Measurements from ENCODE around the gene SLC25A12. TPM values are rescaled to one million over a fixed set of nuclear protein-coding genes. Genes with fewer than 3 reads are reported as not detected.
"Not testable (repeated sequence)": the region's sequence is repeated elsewhere in the genome, so short reads cannot be mapped to it uniquely, and the experiment has no call there.

SLC25A12 gene
- total RNA-seq, 1 donor, result 14.8 TPM

DNA sequence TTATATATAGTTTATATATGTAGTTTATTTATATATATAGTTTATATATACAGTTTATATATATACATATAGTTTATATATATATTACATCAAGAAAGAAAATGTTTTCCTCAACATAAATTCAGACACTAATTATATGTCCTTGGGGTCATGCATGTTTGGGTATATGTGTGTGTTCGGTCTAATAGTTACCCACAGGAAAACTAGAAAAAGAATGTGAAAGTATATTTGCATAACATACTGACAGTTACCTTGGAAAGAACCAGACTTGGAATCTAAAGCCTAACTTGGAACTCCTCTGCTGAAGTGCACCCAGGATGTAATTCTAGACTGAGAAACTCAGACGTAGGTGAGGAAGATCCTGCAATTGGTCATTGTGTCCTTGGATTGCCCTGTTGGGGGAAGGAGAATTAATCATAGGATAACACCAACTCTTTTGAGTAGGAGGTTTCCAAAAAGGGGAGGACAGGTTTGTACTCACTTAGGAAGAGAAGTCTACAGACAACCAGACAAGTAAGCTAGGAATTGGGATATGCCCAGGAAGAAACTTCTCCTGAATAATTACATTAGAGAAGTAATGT lies 8.9 kb upstream of the SLC25A12 start:
- Histone ChIP-seq H3K4me1 (ENCODE audit: insufficient read depth, low read length) (no peaks in the 10 kb centered on the region), H3K4me3 (ENCODE audit: low read length) (no peak overlapping the region), H3K9me3 (ENCODE audit: low read depth, low read length) (no peaks in the 10 kb centered on the region), H3K27me3 (ENCODE audit: insufficient read depth, low read length) (no peaks in the 10 kb centered on the region)

DNA sequence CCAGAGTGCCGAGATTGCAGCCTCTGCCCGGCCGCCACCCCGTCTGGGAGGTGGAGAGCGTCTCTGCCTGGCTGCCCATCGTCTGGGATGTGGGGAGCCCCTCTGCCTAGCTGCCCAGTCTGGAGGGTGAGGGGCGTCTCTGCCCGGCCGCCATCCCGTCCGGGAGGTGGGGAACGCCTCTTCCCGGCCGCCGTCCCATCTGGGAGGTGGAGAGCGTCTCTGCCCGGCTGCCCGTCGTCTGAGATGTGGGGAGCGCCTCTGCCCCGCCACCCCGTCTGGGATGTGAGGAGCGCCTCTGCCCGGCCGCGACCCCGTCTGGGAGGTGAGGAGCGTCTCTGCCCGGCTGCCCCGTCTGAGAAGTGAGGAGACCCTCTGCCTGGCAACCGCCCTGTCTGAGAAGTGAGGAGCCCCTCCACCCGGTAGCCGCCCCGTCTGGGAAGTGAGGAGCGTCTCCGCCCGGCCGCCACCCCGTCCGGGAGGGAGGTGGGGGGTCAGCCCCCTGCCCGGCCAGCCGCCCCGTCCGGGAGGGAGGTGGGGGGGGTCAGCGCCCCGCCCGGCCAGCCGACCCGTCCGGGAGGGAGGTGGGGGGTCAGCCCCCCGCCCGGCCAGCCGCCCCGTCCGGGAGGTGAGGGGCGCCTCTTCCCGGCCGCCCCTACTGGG lies 5.7 kb upstream of the SLC25A12 start:
- not testable (repeated sequence) for H3K4me3 ChIP-seq (ENCODE audit: low read length); H3K9me3 ChIP-seq (ENCODE audit: low read depth, low read length); H3K27me3 ChIP-seq (ENCODE audit: insufficient read depth, low read length); H3K4me1 ChIP-seq (ENCODE audit: insufficient read depth, low read length)

DNA sequence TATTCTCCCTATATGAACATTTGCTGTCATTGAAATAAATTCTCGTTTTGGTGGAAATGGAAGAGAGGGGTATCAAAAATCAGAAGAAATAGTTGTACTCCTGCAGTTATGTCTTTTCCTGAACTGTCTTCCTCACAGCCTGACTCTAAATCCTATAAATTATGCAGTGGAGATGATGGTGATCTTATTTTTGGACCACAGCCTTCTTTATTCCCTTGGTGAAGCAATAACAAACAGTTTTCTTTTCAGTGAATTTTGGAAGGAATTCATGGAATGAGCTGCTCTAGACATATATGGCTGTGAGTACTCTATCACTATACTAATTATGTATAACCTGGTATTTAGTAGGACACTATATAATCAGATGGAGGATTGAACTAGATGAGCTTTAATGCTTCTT lies 1.7 kb upstream of the SLC25A12 start:
- Histone ChIP-seq H3K4me3 (ENCODE audit: low read length) (no peak overlapping the region), H3K27me3 (ENCODE audit: insufficient read depth, low read length) (no peaks in the 10 kb centered on the region), H3K9me3 (ENCODE audit: low read depth, low read length) (no peaks in the 10 kb centered on the region), H3K4me1 (ENCODE audit: insufficient read depth, low read length) (peaks cover 15% of the 10 kb centered on the region)

DNA sequence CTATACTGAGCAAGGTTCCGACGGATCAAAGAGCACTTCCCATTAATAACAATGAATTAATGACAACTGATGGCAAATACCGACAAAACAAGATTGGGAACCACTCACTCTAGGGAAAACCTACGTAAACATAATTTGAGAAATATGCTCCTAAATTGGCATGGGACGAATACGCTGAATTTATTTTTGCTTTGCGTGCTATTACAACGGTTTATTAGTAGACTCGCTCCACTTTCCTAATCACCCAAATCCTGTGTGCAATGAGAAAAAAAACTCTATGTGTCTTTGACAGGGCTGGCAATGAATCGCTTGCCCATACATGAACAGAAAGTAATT lies 536 bp upstream of the SLC25A12 start:
- Histone ChIP-seq H3K9me3 (ENCODE audit: low read depth, low read length) (no peaks in the 10 kb centered on the region), H3K4me1 (ENCODE audit: insufficient read depth, low read length) (peaks cover 15% of the 10 kb centered on the region), H3K27me3 (ENCODE audit: insufficient read depth, low read length) (no peaks in the 10 kb centered on the region), H3K4me3 (ENCODE audit: low read length) (peak overlapping the region; percentile 93)

DNA sequence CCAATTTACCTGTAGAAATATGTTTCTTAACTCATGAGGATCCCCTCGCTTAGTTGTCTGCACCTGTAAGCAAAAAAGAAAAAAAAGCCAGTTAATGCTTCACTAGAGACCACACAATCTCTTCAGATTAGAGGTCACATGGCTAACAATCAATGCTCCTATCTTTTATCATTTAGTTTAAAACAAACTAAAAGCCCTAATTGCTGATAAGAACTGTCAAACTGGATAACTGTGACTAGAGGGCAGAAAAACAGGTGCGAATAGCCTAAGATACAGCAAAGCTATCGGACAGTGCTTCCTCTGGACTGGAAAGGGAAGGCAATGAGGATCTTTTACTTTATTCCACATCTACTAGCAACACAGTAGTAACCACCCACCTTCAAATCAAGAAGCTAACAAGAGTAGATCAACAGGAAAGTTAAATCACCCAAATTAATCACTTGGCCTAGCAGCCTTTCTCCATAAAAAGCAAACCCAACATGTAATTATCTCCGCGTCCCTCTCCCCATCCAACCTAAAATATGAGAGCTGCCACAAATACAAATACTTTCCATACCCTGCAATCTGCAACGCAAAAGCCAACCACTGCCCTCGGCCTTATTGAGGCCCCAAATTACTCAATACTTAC lies 734 bp downstream of the SLC25A12 start:
- Histone ChIP-seq H3K9me3 (ENCODE audit: low read depth, low read length) (no peaks in the 10 kb centered on the region), H3K4me3 (ENCODE audit: low read length) (peak overlapping the region; percentile 93), H3K4me1 (ENCODE audit: insufficient read depth, low read length) (peaks cover 15% of the 10 kb centered on the region), H3K27me3 (ENCODE audit: insufficient read depth, low read length) (no peaks in the 10 kb centered on the region)

DNA sequence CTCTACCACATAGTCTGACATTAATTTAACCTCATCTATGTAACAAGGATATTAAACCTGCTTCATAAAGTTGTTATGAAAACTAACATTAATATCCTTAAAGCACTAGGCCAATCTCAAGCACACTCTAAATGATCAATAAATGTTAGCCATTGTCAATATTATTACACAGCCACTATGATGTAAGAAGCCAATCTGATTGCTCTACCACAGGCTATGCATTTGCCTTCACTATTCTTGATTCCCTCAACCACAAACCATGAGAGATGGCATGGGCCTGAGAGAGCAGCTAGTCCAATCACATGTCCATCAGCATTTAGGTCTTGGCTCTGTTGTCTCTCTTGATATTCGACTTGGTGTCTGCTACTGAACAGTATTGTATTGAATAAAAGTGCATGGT lies 4.2 kb downstream of the SLC25A12 start:
- Histone ChIP-seq H3K9me3 (ENCODE audit: low read depth, low read length) (no peaks in the 10 kb centered on the region), H3K4me3 (ENCODE audit: low read length) (no peak overlapping the region), H3K4me1 (ENCODE audit: insufficient read depth, low read length) (peaks cover 14% of the 10 kb centered on the region), H3K27me3 (ENCODE audit: insufficient read depth, low read length) (no peaks in the 10 kb centered on the region)

DNA sequence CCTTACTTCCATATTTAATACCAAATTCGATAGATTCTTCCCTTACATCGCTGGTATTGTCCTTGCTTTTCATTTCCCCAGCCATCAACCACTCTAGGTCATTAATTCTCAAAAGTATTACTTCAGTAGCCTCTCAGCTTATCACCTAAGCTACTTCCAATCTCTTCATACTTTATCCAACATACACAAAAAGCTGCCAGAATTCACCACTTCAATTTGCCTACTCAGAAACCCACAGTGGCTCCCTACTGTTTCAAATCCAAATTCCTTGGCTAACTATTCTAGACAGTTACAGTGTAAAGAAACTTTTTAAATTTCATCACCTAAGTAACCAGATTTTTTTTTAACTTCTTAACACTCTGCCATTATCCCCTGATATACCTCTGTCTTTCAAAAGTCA lies 4.7 kb downstream of the SLC25A12 start:
- peaks cover 10% of the 10 kb centered on the region for H3K4me1 ChIP-seq (ENCODE audit: insufficient read depth, low read length)
- no peaks in the 10 kb centered on the region for H3K27me3 ChIP-seq (ENCODE audit: insufficient read depth, low read length)
- H3K9me3 ChIP-seq (ENCODE audit: low read depth, low read length), result no peaks in the 10 kb centered on the region
- no peak overlapping the region for H3K4me3 ChIP-seq (ENCODE audit: low read length)

DNA sequence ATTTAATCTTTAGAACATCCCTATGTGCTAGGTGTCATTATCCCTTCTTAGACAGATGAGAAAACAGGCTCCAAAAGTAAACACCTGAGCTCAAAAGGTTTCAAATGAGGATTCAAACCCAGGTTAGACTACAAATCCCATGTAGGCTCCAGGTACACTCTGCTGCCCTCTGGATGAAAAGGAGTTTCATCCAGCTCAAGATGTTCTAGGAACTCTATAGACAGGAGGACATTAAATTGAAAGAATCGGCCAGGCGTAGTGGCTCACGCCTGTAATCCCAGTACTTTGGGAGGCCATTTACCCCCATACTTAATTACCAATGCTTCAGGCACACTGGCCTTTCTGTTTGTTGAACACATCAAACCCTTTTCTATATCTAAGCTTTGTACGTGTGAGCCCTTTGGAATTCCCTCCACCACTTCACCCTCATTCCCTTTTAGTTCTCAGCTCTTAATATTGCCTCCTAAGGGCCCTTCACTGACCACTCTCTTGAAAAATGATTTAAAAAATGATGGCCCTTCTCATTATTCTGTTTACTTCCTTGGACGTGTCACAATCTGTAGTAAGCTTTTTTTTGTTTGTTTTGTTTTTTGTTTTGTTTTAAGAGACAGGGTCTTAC lies 10.7 kb downstream of the SLC25A12 start:
- Histone ChIP-seq H3K4me1 (ENCODE audit: insufficient read depth, low read length) (no peaks in the 10 kb centered on the region), H3K9me3 (ENCODE audit: low read depth, low read length) (no peaks in the 10 kb centered on the region), H3K4me3 (ENCODE audit: low read length) (no peak overlapping the region), H3K27me3 (ENCODE audit: insufficient read depth, low read length) (no peaks in the 10 kb centered on the region)

DNA sequence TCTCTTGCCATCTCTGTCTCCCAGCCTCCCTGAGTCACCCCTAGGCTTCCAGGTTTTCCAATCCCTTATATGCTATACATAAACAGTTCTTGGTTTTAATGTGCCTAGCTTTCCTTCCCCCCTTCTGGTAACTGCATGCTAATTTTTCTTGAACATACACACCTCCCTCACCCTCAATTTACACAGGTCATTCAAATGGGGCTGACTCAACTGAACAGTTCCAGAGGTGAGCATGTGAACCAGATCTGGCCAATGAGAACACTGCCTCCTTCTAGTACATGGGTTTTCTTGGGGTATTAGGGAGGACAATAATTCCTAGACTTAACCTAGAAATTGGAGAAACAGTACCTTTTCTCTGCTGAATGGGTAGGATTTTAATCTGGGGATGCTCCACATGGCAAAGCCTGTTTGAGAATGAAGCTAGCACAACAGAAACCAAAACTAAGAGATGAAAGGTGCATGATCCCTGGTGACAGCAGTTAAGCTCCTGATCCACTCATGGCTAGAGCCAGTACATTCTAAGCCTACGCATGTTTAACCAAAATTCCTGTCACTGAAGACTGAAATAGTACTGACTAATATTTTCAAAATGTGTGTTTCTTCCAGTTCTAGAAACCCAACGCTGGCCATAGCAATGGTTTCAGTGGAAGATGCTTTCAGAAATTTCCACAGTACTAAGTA lies 11.8 kb downstream of the SLC25A12 start:
- H3K4me3 ChIP-seq (ENCODE audit: low read length), result no peak overlapping the region
- H3K9me3 ChIP-seq (ENCODE audit: low read depth, low read length), result no peaks in the 10 kb centered on the region
- no peaks in the 10 kb centered on the region for H3K27me3 ChIP-seq (ENCODE audit: insufficient read depth, low read length)
- H3K4me1 ChIP-seq (ENCODE audit: insufficient read depth, low read length), result no peaks in the 10 kb centered on the region

DNA sequence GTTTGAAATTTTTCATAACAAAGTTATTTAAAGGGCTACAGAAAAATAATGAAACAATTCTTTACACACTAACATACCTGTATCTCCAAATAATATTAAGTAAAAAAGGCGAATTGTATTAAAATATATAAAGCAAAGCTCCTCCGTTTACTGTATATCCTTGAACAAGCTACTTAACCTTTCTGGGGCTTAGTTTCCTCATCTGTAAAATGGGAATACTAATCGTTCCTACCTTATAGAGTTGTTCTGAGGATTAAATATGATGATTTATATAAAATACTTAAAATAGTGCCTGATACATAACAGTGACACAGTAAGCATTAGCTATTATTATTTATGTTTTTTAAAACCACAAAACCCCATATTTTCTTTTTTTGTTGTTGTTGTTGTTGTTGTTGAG lies 13.3 kb downstream of the SLC25A12 start:
- no peaks in the 10 kb centered on the region for H3K9me3 ChIP-seq (ENCODE audit: low read depth, low read length)
- H3K4me1 ChIP-seq (ENCODE audit: insufficient read depth, low read length), result no peaks in the 10 kb centered on the region
- no peak overlapping the region for H3K4me3 ChIP-seq (ENCODE audit: low read length)
- no peaks in the 10 kb centered on the region for H3K27me3 ChIP-seq (ENCODE audit: insufficient read depth, low read length)

DNA sequence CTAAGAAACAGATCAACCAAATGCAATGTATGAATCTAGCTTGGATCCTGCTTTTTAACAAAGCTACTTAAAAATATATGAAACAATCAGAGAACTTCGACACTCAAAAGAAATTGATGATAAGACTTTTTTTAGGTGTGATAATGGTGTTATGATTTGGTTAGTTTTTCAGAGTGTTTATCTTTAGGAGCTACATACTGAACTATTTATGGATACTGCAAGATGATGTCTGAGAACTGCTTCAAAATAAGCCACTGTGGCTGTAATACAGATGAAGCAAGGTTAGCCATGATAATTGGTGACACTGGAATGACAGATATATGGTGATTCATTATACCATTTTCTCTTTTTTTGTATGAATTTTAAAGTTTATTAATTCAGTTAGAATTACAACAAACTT lies 14.2 kb downstream of the SLC25A12 start:
- H3K4me1 ChIP-seq (ENCODE audit: insufficient read depth, low read length), result no peaks in the 10 kb centered on the region
- no peaks in the 10 kb centered on the region for H3K27me3 ChIP-seq (ENCODE audit: insufficient read depth, low read length)
- H3K9me3 ChIP-seq (ENCODE audit: low read depth, low read length), result no peaks in the 10 kb centered on the region
- H3K4me3 ChIP-seq (ENCODE audit: low read length), result no peak overlapping the region

DNA sequence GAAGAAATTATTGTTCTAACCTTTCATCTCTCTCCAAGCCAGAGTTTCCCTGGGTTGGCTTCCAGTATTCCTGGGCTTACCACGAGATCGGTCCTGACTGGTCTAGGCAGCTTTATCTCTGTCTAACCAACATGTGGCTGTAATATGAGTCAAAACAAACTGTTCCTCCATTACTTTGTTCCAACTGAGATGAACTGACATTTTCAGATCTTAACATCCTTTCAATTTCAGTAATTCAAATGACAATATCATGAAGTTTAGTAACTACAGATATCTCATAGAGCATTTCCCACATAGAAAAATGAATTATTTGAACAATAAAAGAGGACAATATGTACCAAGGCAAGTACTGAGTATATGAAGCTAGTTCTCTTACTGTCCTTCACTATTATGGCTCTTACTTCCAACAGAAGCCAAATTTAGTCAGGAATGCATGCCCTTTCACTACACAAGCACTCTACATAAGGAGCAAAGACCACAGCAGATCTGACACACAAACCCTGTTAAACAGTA lies 15.5 kb downstream of the SLC25A12 start:
- H3K4me1 ChIP-seq (ENCODE audit: insufficient read depth, low read length), result no peaks in the 10 kb centered on the region
- no peak overlapping the region for H3K4me3 ChIP-seq (ENCODE audit: low read length)
- no peaks in the 10 kb centered on the region for H3K27me3 ChIP-seq (ENCODE audit: insufficient read depth, low read length)
- H3K9me3 ChIP-seq (ENCODE audit: low read depth, low read length), result no peaks in the 10 kb centered on the region

DNA sequence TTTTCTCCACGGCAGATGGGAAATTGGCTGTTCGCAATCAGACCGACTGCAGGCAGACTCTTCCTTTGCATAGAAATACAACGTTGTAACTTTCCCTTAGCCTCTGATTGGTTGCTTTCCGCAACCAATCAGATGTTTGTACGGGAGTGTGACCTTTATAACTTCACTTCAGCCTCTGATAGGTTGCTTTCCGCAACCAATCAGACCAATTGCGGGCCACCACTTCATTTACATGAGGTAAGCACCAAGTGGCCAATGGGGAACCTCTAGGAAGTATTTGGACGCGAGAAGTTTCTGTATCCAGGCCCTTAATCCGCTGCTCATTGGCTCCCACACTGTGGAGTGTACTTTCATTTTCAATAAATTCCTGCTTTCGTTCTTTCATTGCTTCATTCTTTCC lies 19.1 kb downstream of the SLC25A12 start:
- H3K27me3 ChIP-seq (ENCODE audit: insufficient read depth, low read length), result no peaks in the 10 kb centered on the region
- H3K9me3 ChIP-seq (ENCODE audit: low read depth, low read length), result no peaks in the 10 kb centered on the region
- H3K4me3 ChIP-seq (ENCODE audit: low read length), result no peak overlapping the region
- no peaks in the 10 kb centered on the region for H3K4me1 ChIP-seq (ENCODE audit: insufficient read depth, low read length)

DNA sequence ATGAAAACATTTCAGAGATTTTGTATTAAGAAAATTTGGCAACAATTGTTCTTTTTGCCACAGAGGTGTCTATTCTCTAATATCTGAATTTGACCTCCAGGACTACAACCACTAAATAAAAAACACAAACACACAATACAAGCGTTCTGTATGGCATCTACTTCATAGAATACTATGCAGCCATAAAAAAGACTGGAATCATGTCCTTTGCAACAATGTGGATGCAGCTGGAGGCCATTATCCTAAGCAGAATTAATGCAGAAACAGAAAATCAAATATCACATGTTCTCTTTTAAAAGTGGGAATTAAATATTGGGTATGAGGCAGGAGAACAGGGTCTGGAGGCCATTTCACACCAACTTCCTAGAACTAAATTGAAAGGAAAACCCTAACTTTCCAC lies 19.5 kb downstream of the SLC25A12 start:
- H3K4me1 ChIP-seq (ENCODE audit: insufficient read depth, low read length), result no peaks in the 10 kb centered on the region
- no peaks in the 10 kb centered on the region for H3K9me3 ChIP-seq (ENCODE audit: low read depth, low read length)
- no peak overlapping the region for H3K4me3 ChIP-seq (ENCODE audit: low read length)
- H3K27me3 ChIP-seq (ENCODE audit: insufficient read depth, low read length), result no peaks in the 10 kb centered on the region

DNA sequence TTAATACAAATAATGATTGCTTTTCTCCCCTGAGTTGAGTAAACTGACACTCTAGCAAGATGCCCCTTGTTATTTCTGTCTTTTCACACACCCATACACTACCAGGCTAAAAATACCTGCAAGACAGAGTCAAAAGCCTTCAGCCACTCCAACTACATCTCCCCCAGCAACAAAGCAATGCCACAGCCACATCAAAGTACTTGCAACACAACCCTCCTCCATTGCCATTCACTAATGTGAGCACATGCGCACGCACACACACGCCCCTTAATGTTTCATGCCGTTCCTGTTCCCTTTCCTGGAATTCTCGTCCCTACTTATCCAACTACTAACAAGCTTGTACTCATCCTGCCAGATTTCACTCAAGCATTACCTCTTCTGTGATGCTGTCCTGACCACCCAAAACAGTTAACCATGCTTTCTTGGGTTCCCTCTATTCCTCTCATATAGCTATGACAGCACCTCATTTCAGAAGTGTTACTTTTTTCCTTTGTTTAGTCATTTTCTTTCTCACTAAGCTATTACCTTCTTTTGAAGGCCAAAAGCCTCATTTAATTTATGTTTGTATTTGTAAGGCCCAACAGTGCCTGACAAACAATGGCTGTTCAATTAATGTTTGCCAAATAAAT lies 29.6 kb downstream of the SLC25A12 start:
- no peaks in the 10 kb centered on the region for H3K9me3 ChIP-seq (ENCODE audit: low read depth, low read length)
- H3K27me3 ChIP-seq (ENCODE audit: insufficient read depth, low read length), result no peaks in the 10 kb centered on the region
- H3K4me1 ChIP-seq (ENCODE audit: insufficient read depth, low read length), result no peaks in the 10 kb centered on the region
- H3K4me3 ChIP-seq (ENCODE audit: low read length), result no peak overlapping the region

Measured in mononuclear cell (primary cell).